Sigmoid colon (tissue), 7 donors: ENCODE measurements around the gene DHDH. TPM values are rescaled to one million over a fixed set of nuclear protein-coding genes. Genes with fewer than 3 reads are reported as not detected.

Source experiments
- DNase-seq: peaks from one replicate; pipeline ENCODE4 v3.0.0-alpha.2; 2019
- H3K27ac ChIP-seq, 4 donors: fragments of 200-600 bp; sonication (generic); one replicate each; pipeline ENCODE4 v1.5.1; 2016 to 2019; ENCODE audit warnings: mild to moderate bottlenecking in 1 of 4
- H3K27me3 ChIP-seq, 3 donors: fragments of 200-600 bp; sonication (generic); one replicate each; pipeline ENCODE4 v1.5.1; 2019; ENCODE audit warnings: mild to moderate bottlenecking in 1 of 3
- H3K36me3 ChIP-seq, 4 donors: fragments of 200-600 bp; sonication (generic); one replicate each; pipeline ENCODE4 v1.5.1; 2016 to 2019
- H3K4me1 ChIP-seq, 4 donors: fragments of 200-600 bp; sonication (generic); one replicate each; pipeline ENCODE4 v1.5.1; 2017 to 2019
- H3K4me3 ChIP-seq, 4 donors: fragments of 200-600 bp; sonication (generic); one replicate each; pipeline ENCODE4 v1.5.1; 2017 to 2019; ENCODE audit warnings: mild to moderate bottlenecking in 2 of 4, moderate library complexity in 1 of 4
- H3K9me3 ChIP-seq, 4 donors: fragments of 200-600 bp in 3 of 4; sonication (generic) in 3 of 4; one replicate each; pipeline versions ENCODE4 v1.5.1 to v1.6.1; 2013 to 2019
- CTCF ChIP-seq, 4 experiments: fragments of 450-650 bp in 3 of 4; fragments of 200-600 bp in 1 of 4; IDR thresholded peaks; one replicate each; pipeline ENCODE4 v1.5.1; 2016 to 2019; ENCODE audit warnings: antibody characterized with exemption in 4 of 4, mild to moderate bottlenecking in 3 of 4, moderate library complexity in 2 of 4
- EP300 ChIP-seq, 4 donors: sonication (generic); formaldehyde crosslinking; IDR thresholded peaks; one replicate each; pipeline ENCODE4 v1.6.1; 2017; ENCODE audit warnings: antibody characterized with exemption in 4 of 4
- POLR2A ChIP-seq, 2 donors: fragments of 450-650 bp; IDR thresholded peaks; one replicate each; pipeline ENCODE4 v1.6.1; 2016; ENCODE audit warnings: antibody characterized with exemption in 2 of 2, mild to moderate bottlenecking in 2 of 2, moderate library complexity in 2 of 2
- POLR2AphosphoS5 ChIP-seq, 4 donors: sonication (generic); formaldehyde crosslinking; IDR thresholded peaks; one replicate each; pipeline ENCODE4 v1.6.1; 2017; ENCODE audit warnings: antibody characterized with exemption in 4 of 4
- WGBS, 2 donors: extraction: QIAGEN DNeasy Blood & Tissue Kit; methylation state at CpG; one replicate each; pipeline ENCODE4 v1.1.7; 2013; 5-methylcytosine and 5-hydroxymethylcytosine counted together
- intact Hi-C: fragments of 100-400 bp; cut with DNase I; formaldehyde crosslinking; loops from one replicate; pipeline ENCODE4 v1.15.1; 2023
- polyA plus RNA-seq, 3 donors: library from polyadenylated mRNA; stranded (reverse); fragments of 200-250 nt; gene quantifications; one replicate each; pipeline ENCODE4 v1.2.3, GENCODE V29; 2013
- total RNA-seq, 4 donors: library from RNA; depleted of rRNA; stranded (reverse); fragments of >200 nt; gene quantifications; one replicate each; pipeline ENCODE4 v1.1.0, GENCODE V29; 2016
- donor health status: healthy with polysubstance abuse.
- donor health status: Bipolar disorder and iron deficiency.
- donor health status: healthy.

The DHDH gene
- total and polyA plus RNA-seq, 7 donors, result 0.16 TPM; not detected in 6

DNA sequence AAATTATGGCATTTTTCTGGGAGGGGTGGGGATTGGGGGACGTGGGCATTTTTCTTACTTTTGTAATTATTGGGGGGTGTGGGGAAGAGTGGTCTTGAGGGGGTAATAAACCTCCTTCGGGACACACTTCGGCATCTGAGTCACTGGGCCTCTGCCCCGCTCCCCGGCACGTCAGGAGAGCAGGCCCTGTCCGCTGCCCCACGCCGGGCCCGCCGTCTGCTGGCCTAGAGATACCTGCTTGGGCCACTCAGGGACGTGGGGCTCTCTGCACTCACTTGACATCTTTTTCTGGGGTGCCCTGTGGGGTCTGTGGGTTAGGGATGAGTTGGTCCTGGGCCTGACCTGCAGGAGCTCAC, 28.2 kb downstream of the DHDH start:
- Histone ChIP-seq H3K27me3 (no peaks in the 10 kb centered on the region), H3K9me3 (no peaks in the 10 kb centered on the region), H3K4me1 (peaks cover 0 to 38% (median 32%) of the 10 kb centered on the region in 4 donors), H3K36me3 (peaks cover 5 to 12% (median 6%) of the 10 kb centered on the region in 4 donors), H3K4me3 (no peak overlapping the region), H3K27ac (peak overlapping the region; percentile 91 to 98 (median 95))
- DNase-seq, result no peak
- TF ChIP-seq POLR2AphosphoS5 (IDR thresholded peaks at IDR 0.05) (no peak), CTCF (IDR thresholded peaks at IDR 0.05) (no peak), POLR2A (IDR thresholded peaks at IDR 0.05) (no peak), EP300 (IDR thresholded peaks at IDR 0.05) (no peak)
- WGBS, 2 donors, result 84 to 86% methylated on average over 12 of the region's 12 CpGs
- intact Hi-C loops, result loop anchor here (5.0 to 10.0 kb wide), 2 partner anchors 164 to 327 kb away; partner anchors contain the start of gene DBP

GRCh38 chr19:48962029-48962848, 28.7 kb downstream of the DHDH start:
- Histone ChIP-seq H3K4me1 (peaks cover 0 to 43% (median 38%) of the 10 kb centered on the region in 4 donors), H3K36me3 (peaks cover 6 to 18% (median 11%) of the 10 kb centered on the region in 4 donors), H3K27me3 (no peaks in the 10 kb centered on the region), H3K4me3 (no peak overlapping the region), H3K27ac (peak overlapping the region; percentile 91 to 98 (median 95)), H3K9me3 (no peaks in the 10 kb centered on the region)
- DNase-seq, result peak; percentile 80
- WGBS, 2 donors, result 22 to 33% methylated on average over 22 of the region's 22 CpGs
- intact Hi-C loops, result loop anchor here (5.0 to 10.0 kb wide), 2 partner anchors 165 to 327 kb away; partner anchors contain the start of gene DBP
- TF ChIP-seq POLR2AphosphoS5 (IDR thresholded peaks at IDR 0.05) (peak in 3 of 4 donors; percentile 44 to 51 (median 44)), CTCF (IDR thresholded peaks at IDR 0.05) (no peak), EP300 (IDR thresholded peaks at IDR 0.05) (no peak), POLR2A (IDR thresholded peaks at IDR 0.05) (peak in 1 of 2 donors; percentile 73)

DNA sequence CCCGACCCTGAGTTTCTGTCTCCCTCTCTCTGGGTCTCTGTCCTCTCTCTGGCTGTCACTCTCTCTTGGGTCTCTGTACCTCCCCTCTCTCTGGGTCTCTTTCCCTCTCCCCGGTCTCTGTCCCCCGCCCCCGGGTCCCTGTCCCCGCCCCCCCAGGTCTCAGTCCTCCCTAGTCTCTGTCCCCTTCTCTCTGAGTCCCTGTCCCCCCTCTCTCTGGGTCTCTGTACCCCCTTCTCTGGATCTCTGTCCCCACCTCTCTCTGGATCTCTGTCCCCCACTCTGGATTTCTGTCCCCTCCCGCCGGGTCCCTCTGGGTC, 29.3 kb downstream of the DHDH start:
- Histone ChIP-seq H3K4me3 (no peak overlapping the region), H3K4me1 (peaks cover 0 to 49% (median 42%) of the 10 kb centered on the region in 4 donors)
- WGBS, 2 donors, result 9 to 29% methylated on average over 7 of the region's 7 CpGs

More for the DNA sequence above, 29.3 kb downstream of the DHDH start:
- H3K9me3 ChIP-seq, result no peaks in the 10 kb centered on the region
- H3K27me3 ChIP-seq, result no peaks in the 10 kb centered on the region
- DNase-seq, result no peak
- TF ChIP-seq EP300 (IDR thresholded peaks at IDR 0.05) (no peak), CTCF (IDR thresholded peaks at IDR 0.05) (no peak), POLR2AphosphoS5 (IDR thresholded peaks at IDR 0.05) (no peak), POLR2A (IDR thresholded peaks at IDR 0.05) (no peak)
- H3K27ac ChIP-seq, result peak overlapping the region; percentile 91 to 98 (median 95)
- H3K36me3 ChIP-seq, result peaks cover 6 to 21% (median 11%) of the 10 kb centered on the region in 4 donors
- intact Hi-C loops, result loop anchor here (5.0 to 10.0 kb wide), 2 partner anchors 166 to 328 kb away; partner anchors contain the start of gene DBP
